ENCODE data around the gene LRRC4C. TPM values are rescaled to one million over a fixed set of nuclear protein-coding genes. Genes with fewer than 3 reads are reported as not detected.
"Not testable (repeated sequence)": the region's sequence is repeated elsewhere in the genome, so short reads cannot be mapped to it uniquely, and the experiment has no call there.

Gene LRRC4C
- total RNA-seq, 1 donor from 2014 or later, result not detected

DNA sequence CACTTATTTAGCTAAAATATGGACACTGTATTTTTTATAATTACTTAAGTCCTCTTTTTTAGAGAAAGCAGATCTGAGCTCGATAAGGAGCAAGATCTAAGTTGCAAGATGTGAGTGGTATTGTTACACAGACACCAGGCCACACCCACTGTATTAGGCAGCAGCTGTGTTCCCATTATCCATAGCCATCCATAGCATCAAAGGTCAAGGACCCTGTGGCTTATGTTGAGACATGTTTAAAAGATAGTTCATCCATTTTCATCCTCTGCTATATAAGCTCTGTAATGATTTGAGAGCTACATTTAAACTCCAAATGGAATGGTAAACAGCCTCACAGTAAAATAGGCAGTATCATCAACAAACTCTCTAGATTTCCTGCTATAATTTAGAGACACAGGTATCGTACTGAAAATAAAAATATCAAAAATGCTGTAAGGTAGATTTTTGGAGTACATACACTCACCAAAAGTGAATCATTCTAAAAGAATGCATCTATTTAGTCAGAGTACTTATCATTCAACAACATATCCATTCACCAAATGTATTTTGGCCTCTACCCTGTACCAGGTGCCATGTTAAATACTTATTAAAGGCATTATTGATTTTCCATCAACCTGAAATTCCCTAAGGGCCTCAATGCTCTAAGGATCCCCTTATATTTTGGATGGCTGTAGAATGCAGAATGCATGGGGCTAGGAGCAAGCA is 574.0 kb downstream of the LRRC4C start:
- H3K27ac Mint-ChIP-seq, result no peak overlapping the region

GRCh38 chr11:40882301-40882700 is 577.2 kb downstream of the LRRC4C start:
- Mint-ChIP-seq H3K27ac (no peak overlapping the region), H3K4me3 (ENCODE audit: low read depth) (no peak overlapping the region), H3K27me3 (ENCODE audit: low read depth) (no peaks in the 10 kb centered on the region), H3K36me3 (ENCODE audit: low read depth) (no peaks in the 10 kb centered on the region), H3K9me3 (peaks cover 48% of the 10 kb centered on the region), H3K4me1 (ENCODE audit: low read depth) (no peaks in the 10 kb centered on the region)
- intact Hi-C loops (cut with micrococcal nuclease), result no loop called here
- no peak for DNase-seq (ENCODE audit: low spot score)

More for the DNA sequence above, 574.0 kb downstream of the LRRC4C start:
- intact Hi-C loops (cut with micrococcal nuclease), result no loop called here
- H3K9me3 Mint-ChIP-seq, result peaks cover 33% of the 10 kb centered on the region
- no peak overlapping the region for H3K4me3 Mint-ChIP-seq (ENCODE audit: low read depth)
- H3K27me3 Mint-ChIP-seq (ENCODE audit: low read depth), result no peaks in the 10 kb centered on the region
- no peaks in the 10 kb centered on the region for H3K36me3 Mint-ChIP-seq (ENCODE audit: low read depth)
- no peaks in the 10 kb centered on the region for H3K4me1 Mint-ChIP-seq (ENCODE audit: low read depth)
- no peak for DNase-seq (ENCODE audit: low spot score)

DNA sequence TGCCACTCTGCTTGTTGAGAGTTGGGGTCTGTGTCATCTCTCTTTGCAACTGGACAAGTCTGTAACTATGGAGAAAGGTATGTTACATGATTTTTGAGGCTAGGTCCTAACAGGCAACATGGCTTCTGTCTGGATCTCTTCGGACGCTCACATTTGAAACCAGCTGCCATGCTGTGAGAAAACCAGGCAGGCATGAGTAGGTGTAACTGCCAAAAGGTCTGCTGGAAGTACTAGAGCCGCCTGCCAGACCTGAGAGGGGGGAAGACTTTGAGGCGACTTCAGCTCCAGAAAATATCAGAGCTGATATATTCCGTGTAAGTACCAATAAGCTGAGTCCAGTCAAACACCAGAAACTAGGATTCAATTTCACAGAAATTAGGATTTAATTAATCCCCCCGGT is 579.5 kb downstream of the LRRC4C start:
- H3K27ac Mint-ChIP-seq, result no peak overlapping the region
- H3K9me3 Mint-ChIP-seq, result peaks cover 55% of the 10 kb centered on the region
- no peak overlapping the region for H3K4me3 Mint-ChIP-seq (ENCODE audit: low read depth)
- no peaks in the 10 kb centered on the region for H3K36me3 Mint-ChIP-seq (ENCODE audit: low read depth)
- H3K27me3 Mint-ChIP-seq (ENCODE audit: low read depth), result no peaks in the 10 kb centered on the region
- no peaks in the 10 kb centered on the region for H3K4me1 Mint-ChIP-seq (ENCODE audit: low read depth)
- intact Hi-C loops (cut with micrococcal nuclease), result no loop called here
- no peak for DNase-seq (ENCODE audit: low spot score)

GRCh38 chr11:40877981-40878380 is 581.5 kb downstream of the LRRC4C start:
- H3K27me3 Mint-ChIP-seq (ENCODE audit: low read depth), result no peaks in the 10 kb centered on the region
- H3K36me3 Mint-ChIP-seq (ENCODE audit: low read depth), result no peaks in the 10 kb centered on the region
- H3K4me3 Mint-ChIP-seq (ENCODE audit: low read depth), result no peak overlapping the region
- DNase-seq (ENCODE audit: low spot score), result no peak
- no peaks in the 10 kb centered on the region for H3K4me1 Mint-ChIP-seq (ENCODE audit: low read depth)
- H3K9me3 Mint-ChIP-seq, result peaks cover 51% of the 10 kb centered on the region
- H3K27ac Mint-ChIP-seq, result no peak overlapping the region
- intact Hi-C loops (cut with micrococcal nuclease), result no loop called here

- Mint-ChIP-seq H3K9me3 (peaks cover 45% of the 10 kb centered on the region), H3K27ac (no peak overlapping the region), H3K27me3 (ENCODE audit: low read depth) (no peaks in the 10 kb centered on the region), H3K36me3 (ENCODE audit: low read depth) (no peaks in the 10 kb centered on the region), H3K4me3 (ENCODE audit: low read depth) (no peak overlapping the region), H3K4me1 (ENCODE audit: low read depth) (no peaks in the 10 kb centered on the region)
- intact Hi-C loops (cut with micrococcal nuclease), result no loop called here
- no peak for DNase-seq (ENCODE audit: low spot score)
These were observed 582.2 kb downstream of the LRRC4C start for GRCh38 chr11:40877256-40877655.

DNA sequence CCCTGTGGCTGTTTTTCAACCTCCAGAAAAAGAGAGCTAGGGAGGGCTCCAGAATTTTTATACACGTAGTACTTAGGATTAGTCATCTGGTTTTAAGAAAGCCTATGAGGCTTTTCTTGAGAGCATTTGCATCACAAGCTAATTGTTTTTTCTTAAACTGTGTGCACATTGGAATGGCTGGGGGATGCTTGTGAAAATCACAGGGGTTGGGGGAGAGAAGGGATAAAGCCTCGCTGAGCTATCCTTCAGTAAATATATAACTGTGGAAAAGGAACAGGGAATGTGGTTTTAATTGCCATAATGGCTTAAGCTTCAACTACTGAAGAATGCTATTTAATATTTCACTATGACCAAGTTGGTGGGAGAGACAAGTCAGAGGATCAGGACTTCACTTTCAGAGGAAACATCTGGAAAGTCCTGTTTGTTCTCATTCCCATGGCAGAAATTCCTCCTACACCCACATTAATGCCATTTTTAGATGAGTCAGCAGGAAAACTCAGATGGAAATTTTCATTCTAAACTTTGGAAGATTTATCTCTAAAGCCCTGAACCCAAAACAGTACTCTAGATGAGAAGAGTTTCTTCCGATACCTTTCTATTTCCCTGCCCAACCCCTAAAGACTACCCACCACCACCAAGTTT is 591.3 kb downstream of the LRRC4C start:
- Mint-ChIP-seq H3K36me3 (ENCODE audit: low read depth) (no peaks in the 10 kb centered on the region), H3K27ac (no peak overlapping the region), H3K9me3 (peaks cover 23% of the 10 kb centered on the region), H3K4me1 (ENCODE audit: low read depth) (no peaks in the 10 kb centered on the region), H3K27me3 (ENCODE audit: low read depth) (no peaks in the 10 kb centered on the region), H3K4me3 (ENCODE audit: low read depth) (no peak overlapping the region)
- DNase-seq (ENCODE audit: low spot score), result no peak
- intact Hi-C loops (cut with micrococcal nuclease), result no loop called here

DNA sequence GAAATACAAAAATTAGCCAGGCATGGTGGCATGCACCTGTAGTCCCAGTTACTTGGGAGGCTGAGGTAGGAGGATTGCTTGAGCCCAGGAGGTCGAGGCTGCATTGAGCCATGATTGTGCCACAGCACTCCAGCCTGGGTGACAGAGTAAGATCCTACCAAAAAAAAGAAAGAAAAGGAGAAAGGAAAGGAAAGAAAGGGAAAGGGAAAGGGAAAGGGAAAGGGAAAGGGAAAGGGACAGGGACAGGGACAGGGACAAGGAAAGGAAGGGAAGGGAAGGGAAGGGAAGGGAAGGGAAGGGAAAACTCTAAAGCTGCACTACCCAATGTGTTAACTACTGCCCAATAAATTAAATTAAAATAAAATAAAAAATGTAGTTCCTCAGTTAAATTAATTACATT is 601.7 kb downstream of the LRRC4C start:
- H3K9me3 Mint-ChIP-seq, result peaks cover 46% of the 10 kb centered on the region
- intact Hi-C loops (cut with micrococcal nuclease); H3K27me3 Mint-ChIP-seq (ENCODE audit: low read depth); H3K4me3 Mint-ChIP-seq (ENCODE audit: low read depth); H3K27ac Mint-ChIP-seq; H3K36me3 Mint-ChIP-seq (ENCODE audit: low read depth); H3K4me1 Mint-ChIP-seq (ENCODE audit: low read depth); DNase-seq (ENCODE audit: low spot score): not testable (repeated sequence)

- Mint-ChIP-seq H3K36me3 (ENCODE audit: low read depth) (no peaks in the 10 kb centered on the region), H3K9me3 (peaks cover 45% of the 10 kb centered on the region), H3K4me1 (ENCODE audit: low read depth) (no peaks in the 10 kb centered on the region), H3K27ac (no peak overlapping the region), H3K4me3 (ENCODE audit: low read depth) (no peak overlapping the region), H3K27me3 (ENCODE audit: low read depth) (no peaks in the 10 kb centered on the region)
- intact Hi-C loops (cut with micrococcal nuclease), result no loop called here
- DNase-seq (ENCODE audit: low spot score), result no peak
These were observed 616.6 kb downstream of the LRRC4C start for GRCh38 chr11:40842750-40843339.

DNA sequence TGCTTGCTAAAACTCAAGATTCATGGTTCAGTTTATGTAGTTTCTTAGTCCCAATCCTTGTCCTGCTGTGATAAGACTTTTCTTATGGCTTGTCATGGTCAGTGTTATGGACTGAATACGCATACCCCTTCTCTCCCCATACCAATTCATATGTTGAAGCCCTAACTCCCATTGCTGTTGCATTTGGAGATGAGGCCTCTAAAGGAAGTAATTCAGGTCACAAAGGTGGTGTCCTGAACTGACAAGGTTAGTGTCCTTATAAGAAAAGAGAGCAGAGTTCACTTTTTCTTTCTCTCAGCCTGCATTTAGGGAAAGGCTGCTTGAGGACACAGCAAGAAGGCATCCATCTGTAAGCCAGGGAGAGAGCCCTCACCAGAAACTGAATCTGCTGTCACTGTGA is 618.2 kb downstream of the LRRC4C start:
- Mint-ChIP-seq H3K9me3 (peaks cover 33% of the 10 kb centered on the region), H3K27ac (no peak overlapping the region), H3K4me1 (ENCODE audit: low read depth) (no peaks in the 10 kb centered on the region), H3K27me3 (ENCODE audit: low read depth) (no peaks in the 10 kb centered on the region), H3K36me3 (ENCODE audit: low read depth) (no peaks in the 10 kb centered on the region), H3K4me3 (ENCODE audit: low read depth) (no peak overlapping the region)
- intact Hi-C loops (cut with micrococcal nuclease), result no loop called here
- DNase-seq (ENCODE audit: low spot score), result no peak

GRCh38 chr11:40838181-40838683 is 621.2 kb downstream of the LRRC4C start:
- Mint-ChIP-seq H3K9me3 (peaks cover 33% of the 10 kb centered on the region), H3K4me3 (ENCODE audit: low read depth) (no peak overlapping the region), H3K27me3 (ENCODE audit: low read depth) (no peaks in the 10 kb centered on the region), H3K4me1 (ENCODE audit: low read depth) (no peaks in the 10 kb centered on the region), H3K27ac (no peak overlapping the region), H3K36me3 (ENCODE audit: low read depth) (no peaks in the 10 kb centered on the region)
- no peak for DNase-seq (ENCODE audit: low spot score)
- intact Hi-C loops (cut with micrococcal nuclease), result no loop called here

GRCh38 chr11:40827116-40827515 is 632.3 kb downstream of the LRRC4C start:
- Mint-ChIP-seq H3K4me3 (ENCODE audit: low read depth) (no peak overlapping the region), H3K9me3 (peaks cover 49% of the 10 kb centered on the region)
- intact Hi-C loops (cut with micrococcal nuclease), result no loop called here

GRCh38 chr11:40826601-40827000 is 632.9 kb downstream of the LRRC4C start:
- H3K27ac Mint-ChIP-seq, result no peak overlapping the region
- no peaks in the 10 kb centered on the region for H3K27me3 Mint-ChIP-seq (ENCODE audit: low read depth)
- H3K4me1 Mint-ChIP-seq (ENCODE audit: low read depth), result no peaks in the 10 kb centered on the region
- no peak for DNase-seq (ENCODE audit: low spot score)
- H3K36me3 Mint-ChIP-seq (ENCODE audit: low read depth), result no peaks in the 10 kb centered on the region
- no peak overlapping the region for H3K4me3 Mint-ChIP-seq (ENCODE audit: low read depth)
- intact Hi-C loops (cut with micrococcal nuclease), result no loop called here
- peaks cover 53% of the 10 kb centered on the region for H3K9me3 Mint-ChIP-seq

More at GRCh38 chr11:40827116-40827515, 632.3 kb downstream of the LRRC4C start:
- no peaks in the 10 kb centered on the region for H3K27me3 Mint-ChIP-seq (ENCODE audit: low read depth)
- no peak overlapping the region for H3K27ac Mint-ChIP-seq
- no peaks in the 10 kb centered on the region for H3K4me1 Mint-ChIP-seq (ENCODE audit: low read depth)
- no peak for DNase-seq (ENCODE audit: low spot score)
- H3K36me3 Mint-ChIP-seq (ENCODE audit: low read depth), result no peaks in the 10 kb centered on the region

GRCh38 chr11:40825201-40825834 is 634.1 kb downstream of the LRRC4C start:
- Mint-ChIP-seq H3K27me3 (ENCODE audit: low read depth) (no peaks in the 10 kb centered on the region), H3K4me3 (ENCODE audit: low read depth) (no peak overlapping the region), H3K36me3 (ENCODE audit: low read depth) (no peaks in the 10 kb centered on the region), H3K9me3 (peaks cover 47% of the 10 kb centered on the region), H3K4me1 (ENCODE audit: low read depth) (no peaks in the 10 kb centered on the region), H3K27ac (no peak overlapping the region)
- no peak for DNase-seq (ENCODE audit: low spot score)
- intact Hi-C loops (cut with micrococcal nuclease), result no loop called here
